Measurements from ENCODE around the gene FLYWCH1. TPM values are rescaled to one million over a fixed set of nuclear protein-coding genes. Genes with fewer than 3 reads are reported as not detected.

The FLYWCH1 gene
- total RNA-seq, 1 donor from 2014 or later, result 42.9 TPM

DNA sequence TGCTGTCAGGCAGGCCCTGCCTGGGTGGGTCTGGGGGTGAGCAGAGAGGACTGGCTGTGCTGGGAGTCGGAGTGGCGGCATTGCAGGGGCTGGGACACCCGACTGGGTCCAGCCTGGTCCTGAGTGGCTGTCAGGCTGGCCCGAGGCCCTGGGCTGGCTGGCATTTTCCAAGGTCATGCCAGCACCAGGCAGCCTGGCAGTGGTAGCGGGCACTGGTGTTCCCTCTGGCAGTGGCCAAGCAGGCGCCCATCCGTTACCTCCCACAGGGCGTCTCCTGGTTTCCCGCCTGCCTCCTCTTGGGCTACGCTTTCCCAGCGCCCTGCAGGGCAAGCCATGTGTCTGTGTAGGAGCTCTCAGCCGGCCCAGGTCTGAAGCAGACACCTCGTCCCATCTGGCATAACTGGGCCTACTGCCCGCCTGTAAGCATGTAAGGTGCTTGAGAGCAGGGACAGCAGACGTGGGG lies 74.2 kb downstream of the FLYWCH1 start:
- DNase-seq (ENCODE audit: low read depth), result no peak

DNA sequence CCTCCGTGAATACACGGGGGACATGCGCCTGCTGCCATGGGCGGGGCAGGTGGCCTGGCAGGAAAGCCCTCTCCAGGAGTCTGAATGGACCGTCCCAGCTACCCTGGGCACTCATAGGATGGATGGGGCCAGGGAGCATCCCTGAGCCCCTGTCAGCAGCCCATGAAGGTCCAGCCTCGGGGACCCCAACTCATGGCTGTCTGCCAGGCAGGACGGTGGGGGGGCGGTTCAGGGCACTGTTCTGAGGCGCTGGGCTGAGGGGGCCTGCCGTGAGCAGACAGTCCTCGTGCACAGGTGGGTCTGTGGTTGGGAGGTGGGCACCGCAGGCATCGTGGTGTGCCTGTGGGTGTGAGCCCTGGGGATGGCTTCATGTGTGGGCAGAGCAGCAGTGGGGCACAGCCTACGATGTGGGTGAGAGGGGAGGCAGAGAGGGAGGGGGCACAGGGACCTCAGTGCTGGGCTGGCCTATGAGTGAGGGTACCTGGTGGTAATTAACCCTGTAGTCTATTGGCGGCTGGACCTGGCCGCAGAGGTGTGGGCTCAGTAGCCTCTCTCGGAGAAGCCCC lies 75.0 kb downstream of the FLYWCH1 start:
- no peak for DNase-seq (ENCODE audit: low read depth)

DNA sequence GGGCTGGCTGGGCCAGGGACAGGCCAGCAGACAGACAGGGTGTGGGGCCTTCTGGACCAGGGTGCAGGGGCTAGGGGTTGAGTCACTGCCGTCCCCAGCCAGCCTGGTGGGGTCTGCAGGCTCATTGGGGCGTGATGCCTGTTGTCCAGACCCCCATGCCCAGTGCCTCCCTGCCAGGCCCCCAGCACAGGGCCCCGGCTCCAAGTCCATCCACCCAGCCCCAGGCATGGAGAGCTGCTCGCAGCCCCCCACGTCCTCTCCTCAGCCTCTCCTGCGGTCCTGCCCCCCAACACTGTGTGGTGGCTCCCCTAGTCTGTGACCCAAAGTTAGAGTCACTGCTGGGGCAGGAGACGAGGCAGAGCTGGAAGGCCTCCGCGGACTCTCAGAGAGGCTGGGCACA lies 75.6 kb downstream of the FLYWCH1 start:
- no peak for DNase-seq (ENCODE audit: low read depth)

DNA sequence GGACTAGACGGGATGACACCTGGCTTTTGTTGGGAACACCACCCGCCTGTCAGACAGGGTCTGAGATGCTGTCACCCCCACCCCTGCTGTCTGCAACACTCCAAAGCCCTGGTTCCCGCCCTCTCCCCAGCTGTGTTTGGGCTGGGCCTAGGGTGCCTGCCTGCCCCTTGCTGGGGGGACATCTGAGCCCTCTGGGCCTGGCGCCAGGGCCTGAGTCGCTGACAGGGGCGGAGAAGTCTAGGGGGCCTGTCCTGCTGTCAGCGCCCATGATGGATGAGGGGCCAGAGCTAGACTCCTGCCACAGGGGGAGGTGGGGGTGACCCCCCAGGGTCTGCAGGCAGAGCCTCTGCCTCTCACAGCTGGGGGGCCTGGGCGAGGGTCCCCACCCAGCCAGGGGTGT lies 76.1 kb downstream of the FLYWCH1 start:
- DNase-seq (ENCODE audit: low read depth), result no peak

DNA sequence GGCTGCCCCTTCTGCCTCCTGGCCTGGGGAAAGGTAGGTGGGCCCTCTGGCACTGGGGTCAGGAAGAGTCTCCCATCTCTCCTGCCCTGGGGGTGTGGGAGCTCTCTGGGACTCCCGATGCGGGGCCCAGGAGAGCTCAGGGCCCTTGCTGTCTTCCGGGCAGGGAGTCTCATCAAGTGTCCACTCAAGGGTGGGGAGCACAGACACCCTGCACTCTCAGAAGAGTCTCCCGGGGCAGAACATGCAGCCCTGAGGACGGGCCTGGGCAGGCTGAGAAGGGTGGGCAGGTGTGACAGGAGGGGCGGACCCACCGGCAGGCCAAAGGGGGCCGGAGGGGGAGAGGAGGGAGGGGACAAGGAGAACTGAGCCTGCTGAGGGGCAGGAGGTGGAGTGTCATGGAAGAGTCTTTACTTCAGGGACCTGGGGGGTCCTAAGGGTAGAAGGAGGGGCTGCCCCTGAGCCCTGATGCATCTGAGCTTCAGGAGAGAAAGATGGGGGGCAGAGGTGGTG lies 76.9 kb downstream of the FLYWCH1 start:
- DNase-seq (ENCODE audit: low read depth), result no peak

DNA sequence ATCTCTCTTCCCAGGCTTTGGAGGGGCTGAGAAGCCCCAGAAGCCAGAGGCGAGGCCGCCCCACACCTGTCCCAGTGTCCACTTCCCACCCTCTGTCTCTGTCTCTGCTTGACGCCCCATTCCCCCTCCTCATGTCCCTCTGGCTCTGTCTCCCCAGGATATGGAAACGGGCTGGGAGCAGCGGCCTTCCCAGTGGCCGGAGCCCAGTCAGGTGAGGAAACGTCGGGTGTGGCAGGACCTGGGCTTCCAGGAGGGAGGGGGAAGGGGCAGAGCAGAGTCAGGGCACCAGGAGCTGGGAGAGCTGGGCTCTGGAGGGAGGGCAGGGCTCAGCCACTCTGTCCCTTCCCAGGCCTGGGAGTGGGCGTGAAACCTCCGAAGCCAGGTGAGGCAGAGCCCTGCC lies 79.2 kb downstream of the FLYWCH1 start:
- DNase-seq (ENCODE audit: low read depth), result no peak

DNA sequence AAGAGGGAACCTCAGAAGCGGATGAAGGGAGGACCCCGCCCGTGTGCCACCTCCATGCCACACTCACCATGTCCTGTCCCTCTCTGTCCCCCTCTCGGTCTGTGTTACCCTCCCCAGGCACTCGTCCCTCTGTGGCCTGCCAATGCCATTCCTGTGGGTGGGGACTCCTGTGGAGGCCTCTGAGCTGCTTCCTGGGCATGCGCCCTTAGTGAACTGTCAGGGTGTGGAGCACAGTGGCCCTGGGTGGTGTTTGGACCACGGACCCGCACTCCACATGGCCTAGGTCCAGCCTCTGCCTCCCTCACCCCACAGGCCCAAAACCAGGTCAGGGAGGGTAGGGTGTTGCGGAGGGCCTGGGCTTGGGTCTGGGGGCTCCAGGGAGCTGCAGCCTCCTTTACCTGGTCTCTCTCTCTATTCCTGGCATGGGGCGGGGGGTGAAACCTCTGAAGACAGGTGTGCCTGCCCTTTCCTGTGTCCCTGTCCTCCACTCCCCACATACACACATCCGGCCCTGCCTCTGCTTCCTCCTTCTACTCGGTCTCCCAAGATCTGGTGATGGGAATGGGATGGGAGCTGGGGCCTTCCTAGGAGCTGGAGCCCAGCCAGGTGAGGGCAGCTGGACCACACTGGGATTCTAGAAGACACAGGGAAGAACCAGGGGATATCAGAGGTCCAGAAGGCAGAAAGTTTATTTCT lies 80.0 kb downstream of the FLYWCH1 start:
- no peak for DNase-seq (ENCODE audit: low read depth)

DNA sequence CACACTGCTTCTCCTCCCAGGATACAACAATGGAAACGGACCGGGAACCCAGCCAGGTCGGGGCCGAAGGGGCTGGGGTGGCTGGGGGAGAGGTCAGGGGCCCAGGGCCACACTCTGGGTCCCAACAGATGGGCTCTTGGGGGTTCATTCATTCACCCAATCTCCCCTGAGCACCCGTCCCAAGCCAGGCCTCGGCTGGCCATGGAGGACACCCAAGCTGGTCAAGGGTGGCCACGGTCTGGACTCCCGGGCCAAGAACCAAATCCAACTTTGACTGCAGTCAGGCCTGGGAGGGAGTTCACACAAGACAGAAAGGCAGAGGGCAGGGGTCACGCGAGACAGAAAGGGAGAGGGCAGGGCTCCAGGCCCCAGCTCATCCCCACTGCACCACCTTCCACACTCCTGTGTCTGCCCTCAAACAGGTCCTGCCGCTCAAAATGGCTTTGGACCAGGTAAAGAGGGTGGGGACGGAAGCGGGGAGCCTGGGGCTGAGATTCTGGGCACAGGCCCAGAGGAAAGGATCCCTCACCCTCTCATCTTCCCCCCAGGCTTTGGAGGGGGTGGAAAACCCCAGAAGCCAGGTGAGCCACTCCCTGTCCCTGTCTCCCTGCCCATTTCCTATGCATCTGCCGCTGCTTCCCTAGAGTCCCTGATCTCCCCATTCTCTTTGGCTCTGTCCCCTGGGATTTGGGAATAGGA lies 80.8 kb downstream of the FLYWCH1 start:
- no peak for DNase-seq (ENCODE audit: low read depth)

DNA sequence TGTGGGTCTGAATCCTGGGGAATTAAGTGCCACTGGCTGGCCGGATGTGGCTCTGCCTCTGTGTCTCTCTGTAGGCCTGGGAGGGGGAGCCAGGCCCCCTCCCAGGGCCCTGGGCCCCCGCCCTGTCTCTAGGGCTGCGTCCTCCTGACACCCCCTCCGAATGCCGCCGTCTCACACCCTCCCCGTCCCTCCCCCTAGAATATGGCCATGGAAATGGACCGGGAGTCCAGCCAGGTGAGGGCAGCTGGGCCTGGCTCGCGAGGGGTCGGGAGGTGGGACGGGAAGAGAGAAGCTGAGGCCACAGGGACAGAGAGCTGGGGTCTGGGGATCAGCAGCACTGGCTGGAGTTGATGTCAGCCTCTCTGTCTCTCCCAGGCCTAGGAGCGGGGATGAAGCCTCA lies 84.6 kb downstream of the FLYWCH1 start:
- DNase-seq (ENCODE audit: low read depth), result no peak

DNA sequence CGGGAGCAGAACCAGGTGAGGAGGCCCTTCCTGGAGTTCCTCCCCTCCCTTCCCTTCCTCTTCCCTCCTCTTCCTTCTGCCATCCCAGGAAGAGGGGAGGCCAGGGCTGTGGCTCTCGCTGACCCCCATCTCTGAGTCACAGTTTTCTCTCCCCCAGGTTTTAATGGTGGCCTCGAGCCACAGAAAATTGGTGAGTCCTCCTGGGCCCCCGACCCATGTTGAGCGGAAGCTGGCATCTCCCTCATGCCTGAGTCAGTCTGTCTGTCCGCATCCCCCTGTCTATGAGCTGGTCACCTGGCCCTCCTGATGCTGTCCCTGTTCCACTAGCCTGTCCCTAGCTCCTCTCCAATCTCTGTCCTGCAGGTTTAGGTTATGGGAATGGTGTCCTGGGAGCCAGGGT lies 88.2 kb downstream of the FLYWCH1 start:
- no peak for DNase-seq (ENCODE audit: low read depth)

DNA sequence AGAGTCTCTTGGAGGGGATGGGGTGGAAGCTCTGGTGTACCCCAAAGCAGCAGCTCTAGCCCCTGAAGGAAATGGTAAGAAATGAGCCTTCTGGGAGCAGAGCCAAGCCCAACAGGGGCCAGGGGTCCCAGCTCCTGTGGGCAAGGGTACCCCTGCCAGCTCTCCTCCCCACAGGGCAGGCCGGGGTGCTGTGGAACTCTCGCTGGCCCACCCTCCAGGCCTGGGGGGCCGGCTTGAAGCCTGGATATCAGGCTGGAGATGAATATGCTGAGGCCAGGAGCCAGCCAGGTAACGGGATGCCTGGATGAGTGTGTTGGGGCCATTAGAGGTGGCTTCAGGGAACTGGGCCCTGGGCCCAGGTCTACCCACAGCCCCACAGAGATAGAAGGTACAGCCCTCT lies 88.8 kb downstream of the FLYWCH1 start:
- no peak for DNase-seq (ENCODE audit: low read depth)

Other genes starting within 250 kb of the FLYWCH1 start
- gene KCTD5, start 229.4 kb upstream of the FLYWCH1 start, total RNA-seq, result 26.0 and 41.3 TPM in 2 replicates
- 0.85 and 1.7 TPM in 2 replicates for gene PRSS27, start 191.7 kb upstream of the FLYWCH1 start, total RNA-seq
- gene SRRM2, start 159.3 kb upstream of the FLYWCH1 start, total RNA-seq, result 19.8 and 114 TPM in 2 replicates
- 239 and 444 TPM in 2 replicates for gene ELOB, start 134.7 kb upstream of the FLYWCH1 start, total RNA-seq
- gene PRSS33, start 124.4 kb upstream of the FLYWCH1 start, total RNA-seq, result not detected in 2 replicates
- not detected in 2 replicates for gene PRSS41, start 113.5 kb upstream of the FLYWCH1 start, total RNA-seq
- 1.2 and 3.1 TPM in 2 replicates for gene PRSS21, start 94.7 kb upstream of the FLYWCH1 start, total RNA-seq
- 0.25 and 1.2 TPM in 2 replicates for gene ZG16B, start 81.6 kb upstream of the FLYWCH1 start, total RNA-seq
- gene PRSS22, start 53.8 kb upstream of the FLYWCH1 start, total RNA-seq, result 1.8 and 5.4 TPM in 2 replicates
- gene FLYWCH2, start 28.7 kb upstream of the FLYWCH1 start, total RNA-seq, result 39.4 and 39.9 TPM in 2 replicates
- gene KREMEN2, start 52.3 kb downstream of the FLYWCH1 start, total RNA-seq, result 0.50 and 1.9 TPM in 2 replicates
- gene PAQR4, start 57.4 kb downstream of the FLYWCH1 start, total RNA-seq, result 2.3 and 17.5 TPM in 2 replicates
- 0.55 and 4.5 TPM in 2 replicates for gene PKMYT1, start 68.5 kb downstream of the FLYWCH1 start, total RNA-seq
- gene CLDN9, start 101.0 kb downstream of the FLYWCH1 start, total RNA-seq, result 0.20 and 0.35 TPM in 2 replicates
- 0.70 and 26.6 TPM in 2 replicates for gene CLDN6, start 106.3 kb downstream of the FLYWCH1 start, total RNA-seq
- gene TNFRSF12A, start 108.4 kb downstream of the FLYWCH1 start, total RNA-seq, result 196 and 480 TPM in 2 replicates
- 8.5 and 13.0 TPM in 2 replicates for gene HCFC1R1, start 112.0 kb downstream of the FLYWCH1 start, total RNA-seq
- gene THOC6, start 112.1 kb downstream of the FLYWCH1 start, total RNA-seq, result 13.5 and 13.7 TPM in 2 replicates
- 0.30 and 8.3 TPM in 2 replicates for gene BICDL2, start 125.0 kb downstream of the FLYWCH1 start, total RNA-seq
- gene MMP25, start 134.6 kb downstream of the FLYWCH1 start, total RNA-seq, result under 0.01 and 0.10 TPM in 2 replicates
- gene IL32, start 153.7 kb downstream of the FLYWCH1 start, total RNA-seq, result 261 and 520 TPM in 2 replicates
- gene ZSCAN10, start 187.4 kb downstream of the FLYWCH1 start, total RNA-seq, result not detected in 2 replicates
- 15.2 and 20.5 TPM in 2 replicates for gene ZNF205, start 200.7 kb downstream of the FLYWCH1 start, total RNA-seq
- gene ZNF213, start 223.1 kb downstream of the FLYWCH1 start, total RNA-seq, result 6.1 and 19.3 TPM in 2 replicates